MM.1S (cell line): ENCODE measurements around the gene ELANE.

Experiments used
- DNase-seq: peaks from one replicate; pipeline ENCODE4 v3.0.0-alpha.2; 2015
- H2AFZ ChIP-seq: fragments of 300-600 bp; sonication (generic); 2 replicates; pipeline ENCODE4 v1.6.0; 2016; ENCODE audit warnings: antibody characterized with exemption, low read length
- H3F3A ChIP-seq: fragments of 300-600 bp; sonication (generic); 2 replicates; pipeline ENCODE4 v1.6.1; 2016; ENCODE audit warnings: mild to moderate bottlenecking, antibody characterized with exemption, low read length, moderate library complexity, mixed read lengths; ENCODE audit not compliant: insufficient read depth
- H3K27ac ChIP-seq: fragments of 300-600 bp; sonication (generic); 2 replicates; pipeline ENCODE4 v1.5.1; 2016; ENCODE audit warnings: mild to moderate bottlenecking, low read length
- H3K27me3 ChIP-seq: fragments of 300-600 bp; sonication (generic); replicated peaks from 2 replicates; pipeline ENCODE4 v1.6.0; 2016; ENCODE audit warnings: low read length; ENCODE audit not compliant: insufficient read depth
- H3K36me3 ChIP-seq: fragments of 300-600 bp; sonication (generic); replicated peaks from 2 replicates; pipeline ENCODE4 v1.6.1; 2016; ENCODE audit warnings: mild to moderate bottlenecking, low read length, mixed read lengths; ENCODE audit not compliant: insufficient read depth
- H3K4me1 ChIP-seq: fragments of 300-600 bp; sonication (generic); 2 replicates; pipeline ENCODE4 v1.6.1; 2016; ENCODE audit warnings: low read length, mixed read lengths
- H3K4me2 ChIP-seq: fragments of 300-600 bp; sonication (generic); 2 replicates; pipeline ENCODE4 v1.6.0; 2016; ENCODE audit warnings: low read depth, low read length
- H3K4me3 ChIP-seq: fragments of 300-600 bp; sonication (generic); 2 replicates; pipeline ENCODE4 v1.5.1; 2016; ENCODE audit warnings: low read length, mixed read lengths
- H3K79me2 ChIP-seq: fragments of 300-600 bp; sonication (generic); 2 replicates; pipeline ENCODE4 v1.6.1; 2016; ENCODE audit warnings: mixed run types, low read length, mixed read lengths
- H3K9ac ChIP-seq: fragments of 300-600 bp; sonication (generic); 2 replicates; pipeline ENCODE4 v1.6.1; 2016; ENCODE audit warnings: low read length, mixed read lengths
- H3K9me2 ChIP-seq: fragments of 300-600 bp; sonication (generic); replicated peaks from 2 replicates; pipeline ENCODE4 v1.6.1; 2016; ENCODE audit warnings: mild to moderate bottlenecking, low read length, mixed read lengths; ENCODE audit not compliant: insufficient read depth
- H3K9me3 ChIP-seq: fragments of 300-600 bp; sonication (generic); replicated peaks from 2 replicates; pipeline ENCODE4 v1.6.1; 2016; ENCODE audit warnings: mild to moderate bottlenecking, low read length, mixed read lengths; ENCODE audit not compliant: insufficient read depth
- H4K20me1 ChIP-seq: fragments of 300-600 bp; sonication (generic); 2 replicates; pipeline ENCODE4 v1.6.1; 2016; ENCODE audit warnings: mild to moderate bottlenecking, low read length, moderate library complexity, mixed read lengths; ENCODE audit not compliant: insufficient read depth
- CTCF ChIP-seq: fragments of 300-600 bp; sonication (generic); IDR thresholded peaks from 2 replicates; pipeline ENCODE4 v1.5.1; 2016; ENCODE audit warnings: antibody characterized with exemption, low read length, mixed read lengths
- EZH2 ChIP-seq: fragments of 300-600 bp; sonication (generic); optimal IDR thresholded peaks from 2 replicates; pipeline ENCODE3; 2017; ENCODE audit warnings: low read depth, mild to moderate bottlenecking, antibody characterized with exemption, low read length, mixed read lengths
- EZH2phosphoT487 ChIP-seq: fragments of 300-600 bp; sonication (generic); IDR thresholded peaks from 2 replicates; pipeline ENCODE4 v1.6.1; 2018; ENCODE audit warnings: antibody characterized with exemption, low read length

Gene ELANE

GRCh38 chr19:803686-804418, 48.3 kb upstream of the ELANE start:
- TF ChIP-seq EZH2phosphoT487 = no peak
- H3F3A ChIP-seq = no peaks in the 10 kb centered on the region
- H4K20me1 ChIP-seq = peaks cover 72% of the 10 kb centered on the region

GRCh38 chr19:804419-805165, 47.5 kb upstream of the ELANE start:
- Histone ChIP-seq H3K79me2 (peaks cover 98% of the 10 kb centered on the region), H3K27ac (no peak overlapping the region), H3K36me3 (peaks cover 81% of the 10 kb centered on the region), H3K9me2 (no peaks in the 10 kb centered on the region), H3K4me1 (peaks cover 1% of the 10 kb centered on the region), H2AFZ (no peak overlapping the region), H3K9ac (no peak overlapping the region), H3K9me3 (no peaks in the 10 kb centered on the region), H3K4me2 (no peak overlapping the region), H3F3A (0 out of 2 replicates have a peak, but pooled peaks cover under 1% of the 10 kb centered on the region), H3K27me3 (no peaks in the 10 kb centered on the region), H4K20me1 (peaks cover 64% of the 10 kb centered on the region), H3K4me3 (no peak overlapping the region)
- no peak for DNase-seq
- TF ChIP-seq EZH2 (no peak), CTCF (no peak), EZH2phosphoT487 (no peak)

More at GRCh38 chr19:803686-804418, 48.3 kb upstream of the ELANE start:
- no peak for DNase-seq
- H3K36me3 ChIP-seq = peaks cover 84% of the 10 kb centered on the region
- no peaks in the 10 kb centered on the region for H3K27me3 ChIP-seq
- H3K4me1 ChIP-seq = peaks cover 8% of the 10 kb centered on the region
- H3K4me3 ChIP-seq = no peak overlapping the region
- H3K4me2 ChIP-seq = no peak overlapping the region
- no peaks in the 10 kb centered on the region for H3K9me3 ChIP-seq
- H2AFZ ChIP-seq = no peak overlapping the region
- peaks cover 100% of the 10 kb centered on the region for H3K79me2 ChIP-seq
- H3K27ac ChIP-seq = no peak overlapping the region
- no peaks in the 10 kb centered on the region for H3K9me2 ChIP-seq
- H3K9ac ChIP-seq = no peak overlapping the region

GRCh38 chr19:805166-805551, 46.9 kb upstream of the ELANE start:
- Histone ChIP-seq H3K4me2 (no peak overlapping the region), H3K4me1 (no peaks in the 10 kb centered on the region), H3K27ac (no peak overlapping the region), H3K36me3 (peaks cover 84% of the 10 kb centered on the region), H3K4me3 (no peak overlapping the region), H3K9me2 (no peaks in the 10 kb centered on the region), H4K20me1 (peaks cover 59% of the 10 kb centered on the region), H3K9ac (no peak overlapping the region), H2AFZ (no peak overlapping the region), H3K79me2 (peaks cover 97% of the 10 kb centered on the region), H3K27me3 (no peaks in the 10 kb centered on the region), H3F3A (peaks cover 2% of the 10 kb centered on the region), H3K9me3 (no peaks in the 10 kb centered on the region)
- no peak for DNase-seq
- no peak for TF ChIP-seq EZH2
- TF ChIP-seq EZH2phosphoT487 = no peak
- TF ChIP-seq CTCF = no peak
